Measurements from ENCODE around the gene SELENOM. TPM values are rescaled to one million over a fixed set of nuclear protein-coding genes. Genes with fewer than 3 reads are reported as not detected.

The SELENOM gene
- total RNA-seq, 1 experiment from 2014 or later: 16.3 TPM

DNA sequence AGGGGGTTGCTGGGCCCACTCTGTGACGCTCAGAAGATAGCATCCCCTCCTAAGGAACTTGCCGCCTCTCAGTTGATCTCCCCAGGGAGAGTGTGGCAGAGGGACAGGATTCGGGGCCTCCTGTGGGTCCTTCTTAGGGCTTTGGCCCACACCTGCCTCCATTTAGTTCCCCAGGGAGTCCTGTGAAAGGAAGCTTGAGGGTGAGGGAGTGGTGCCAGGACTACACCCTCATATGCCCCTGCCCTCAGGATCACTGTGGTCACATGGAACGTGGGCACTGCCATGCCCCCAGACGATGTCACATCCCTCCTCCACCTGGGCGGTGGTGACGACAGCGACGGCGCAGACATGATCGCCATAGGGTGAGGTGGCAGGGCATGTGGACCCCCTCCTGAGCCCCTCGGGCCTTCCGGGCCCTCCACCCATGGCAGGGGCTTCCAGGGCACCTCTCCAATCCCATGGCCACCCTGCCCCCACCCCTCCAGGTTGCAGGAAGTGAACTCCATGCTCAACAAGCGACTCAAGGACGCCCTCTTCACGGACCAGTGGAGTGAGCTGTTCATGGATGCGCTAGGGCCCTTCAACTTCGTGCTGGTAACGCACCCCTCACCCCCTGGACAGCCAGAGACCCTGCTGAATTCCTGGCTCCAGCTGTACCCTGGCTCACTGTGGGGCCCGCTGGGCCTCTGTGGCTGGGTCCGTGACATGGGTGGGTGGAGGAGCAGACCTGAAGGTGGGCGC lies 18.9 kb upstream of the SELENOM start (continued):
- TF ChIP-seq ZNF121 (CRISPR knock-in tag; IDR thresholded peaks at IDR 0.05): no peak
- TF ChIP-seq, protein P1, sequence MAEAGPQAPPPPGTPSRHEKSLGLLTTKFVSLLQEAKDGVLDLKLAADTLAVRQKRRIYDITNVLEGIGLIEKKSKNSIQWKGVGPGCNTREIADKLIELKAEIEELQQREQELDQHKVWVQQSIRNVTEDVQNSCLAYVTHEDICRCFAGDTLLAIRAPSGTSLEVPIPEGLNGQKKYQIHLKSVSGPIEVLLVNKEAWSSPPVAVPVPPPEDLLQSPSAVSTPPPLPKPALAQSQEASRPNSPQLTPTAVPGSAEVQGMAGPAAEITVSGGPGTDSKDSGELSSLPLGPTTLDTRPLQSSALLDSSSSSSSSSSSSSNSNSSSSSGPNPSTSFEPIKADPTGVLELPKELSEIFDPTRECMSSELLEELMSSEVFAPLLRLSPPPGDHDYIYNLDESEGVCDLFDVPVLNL (CRISPR knock-in tag; IDR thresholded peaks at IDR 0.05; ENCODE audit: borderline replicate concordance, low read depth): no peak

DNA sequence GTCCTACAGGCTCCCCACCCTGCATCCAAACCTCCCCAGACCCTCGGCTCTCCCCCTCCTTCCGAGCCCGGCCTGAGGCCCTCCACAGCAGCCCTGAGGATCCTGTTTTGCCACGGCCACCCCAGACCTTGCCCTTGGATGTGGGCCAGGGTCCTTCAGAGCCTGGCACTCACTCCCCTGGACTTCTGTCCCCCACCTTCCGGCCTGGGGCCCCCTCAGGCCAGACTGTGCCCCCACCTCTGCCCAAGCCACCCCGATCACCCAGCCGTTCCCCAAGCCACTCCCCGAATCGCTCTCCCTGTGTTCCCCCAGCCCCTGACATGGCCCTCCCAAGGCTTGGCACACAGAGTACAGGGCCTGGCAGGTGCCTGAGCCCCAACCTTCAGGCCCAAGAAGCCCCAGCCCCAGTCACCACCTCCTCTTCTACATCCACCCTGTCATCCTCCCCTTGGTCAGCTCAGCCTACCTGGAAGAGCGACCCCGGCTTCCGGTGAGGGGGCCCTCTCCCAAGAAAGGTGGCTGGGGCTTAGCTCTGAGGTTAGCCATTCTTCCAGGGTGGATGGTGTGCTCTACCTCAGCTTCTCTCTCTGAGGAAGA lies 18.3 kb upstream of the SELENOM start:
- Mint-ChIP-seq H3K9me3 (no peaks in the 10 kb centered on the region), H3K4me3 (no peak overlapping the region), H3K36me3 (no peaks in the 10 kb centered on the region), H3K27ac (no peak overlapping the region), H3K27me3 (ENCODE audit: low read depth) (peaks cover 3% of the 10 kb centered on the region; the same call in 1 of the 2 replicates), H3K4me1 (peaks cover 25% of the 10 kb centered on the region)
- ChIA-PET CTCF (interaction anchor here (1.3 to 3.5 kb wide), 3 partner anchors 15 to 20 kb away, joined by 4 to 56 read pairs (median 8); partner anchors contain the start of genes PLA2G3 and SELENOM), POLR2A (interaction anchor here (0.6 kb wide), 1 partner anchor 54 kb away, joined by 3 read pairs; no protein-coding TSS in a partner anchor)
- ATAC-seq (no peak), DNase-seq (ENCODE audit: low spot score) (no peak)
- TF ChIP-seq ZBTB43 (CRISPR knock-in tag; IDR thresholded peaks at IDR 0.05) (no peak), ATF1 (CRISPR knock-in tag; IDR thresholded peaks at IDR 0.05) (no peak), CBFB (CRISPR knock-in tag; IDR thresholded peaks at IDR 0.05; ENCODE audit: low read depth) (no peak), ZNF671 (CRISPR knock-in tag; IDR thresholded peaks at IDR 0.05) (no peak), JUN (CRISPR knock-in tag; IDR thresholded peaks at IDR 0.05) (no peak), ZNF138 (CRISPR knock-in tag; conservative IDR thresholded peaks at IDR 0.05) (no peak), TEAD1 (CRISPR knock-in tag; IDR thresholded peaks at IDR 0.05) (no peak), ZNF396 (CRISPR knock-in tag; IDR thresholded peaks at IDR 0.05; ENCODE audit: borderline replicate concordance) (no peak)
- TF ChIP-seq, protein P2, sequence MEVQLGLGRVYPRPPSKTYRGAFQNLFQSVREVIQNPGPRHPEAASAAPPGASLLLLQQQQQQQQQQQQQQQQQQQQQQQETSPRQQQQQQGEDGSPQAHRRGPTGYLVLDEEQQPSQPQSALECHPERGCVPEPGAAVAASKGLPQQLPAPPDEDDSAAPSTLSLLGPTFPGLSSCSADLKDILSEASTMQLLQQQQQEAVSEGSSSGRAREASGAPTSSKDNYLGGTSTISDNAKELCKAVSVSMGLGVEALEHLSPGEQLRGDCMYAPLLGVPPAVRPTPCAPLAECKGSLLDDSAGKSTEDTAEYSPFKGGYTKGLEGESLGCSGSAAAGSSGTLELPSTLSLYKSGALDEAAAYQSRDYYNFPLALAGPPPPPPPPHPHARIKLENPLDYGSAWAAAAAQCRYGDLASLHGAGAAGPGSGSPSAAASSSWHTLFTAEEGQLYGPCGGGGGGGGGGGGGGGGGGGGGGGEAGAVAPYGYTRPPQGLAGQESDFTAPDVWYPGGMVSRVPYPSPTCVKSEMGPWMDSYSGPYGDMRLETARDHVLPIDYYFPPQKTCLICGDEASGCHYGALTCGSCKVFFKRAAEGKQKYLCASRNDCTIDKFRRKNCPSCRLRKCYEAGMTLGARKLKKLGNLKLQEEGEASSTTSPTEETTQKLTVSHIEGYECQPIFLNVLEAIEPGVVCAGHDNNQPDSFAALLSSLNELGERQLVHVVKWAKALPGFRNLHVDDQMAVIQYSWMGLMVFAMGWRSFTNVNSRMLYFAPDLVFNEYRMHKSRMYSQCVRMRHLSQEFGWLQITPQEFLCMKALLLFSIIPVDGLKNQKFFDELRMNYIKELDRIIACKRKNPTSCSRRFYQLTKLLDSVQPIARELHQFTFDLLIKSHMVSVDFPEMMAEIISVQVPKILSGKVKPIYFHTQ (CRISPR knock-in tag; IDR thresholded peaks at IDR 0.05): no peak
- TF ChIP-seq, protein P3, sequence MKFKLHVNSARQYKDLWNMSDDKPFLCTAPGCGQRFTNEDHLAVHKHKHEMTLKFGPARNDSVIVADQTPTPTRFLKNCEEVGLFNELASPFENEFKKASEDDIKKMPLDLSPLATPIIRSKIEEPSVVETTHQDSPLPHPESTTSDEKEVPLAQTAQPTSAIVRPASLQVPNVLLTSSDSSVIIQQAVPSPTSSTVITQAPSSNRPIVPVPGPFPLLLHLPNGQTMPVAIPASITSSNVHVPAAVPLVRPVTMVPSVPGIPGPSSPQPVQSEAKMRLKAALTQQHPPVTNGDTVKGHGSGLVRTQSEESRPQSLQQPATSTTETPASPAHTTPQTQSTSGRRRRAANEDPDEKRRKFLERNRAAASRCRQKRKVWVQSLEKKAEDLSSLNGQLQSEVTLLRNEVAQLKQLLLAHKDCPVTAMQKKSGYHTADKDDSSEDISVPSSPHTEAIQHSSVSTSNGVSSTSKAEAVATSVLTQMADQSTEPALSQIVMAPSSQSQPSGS (CRISPR knock-in tag; IDR thresholded peaks at IDR 0.05; ENCODE audit: borderline replicate concordance, low read depth): no peak

GRCh38 chr22:31124811-31125465 lies 17.6 kb upstream of the SELENOM start:
- ATAC-seq (no peak), DNase-seq (ENCODE audit: low spot score) (no peak)
- Mint-ChIP-seq H3K27ac (no peak overlapping the region), H3K4me1 (peaks cover 29% of the 10 kb centered on the region), H3K36me3 (no peaks in the 10 kb centered on the region), H3K9me3 (no peaks in the 10 kb centered on the region), H3K4me3 (no peak overlapping the region), H3K27me3 (ENCODE audit: low read depth) (peaks cover 3% of the 10 kb centered on the region; the same call in 1 of the 2 replicates)
- CTCF ChIA-PET: interaction anchor here (1.2 to 1.5 kb wide), 4 partner anchors 17 to 148 kb away, joined by 3 to 8 read pairs (median 6); partner anchors contain the start of gene SELENOM
- POLR2A ChIA-PET: no interaction called here
- no peak for TF ChIP-seq FOXP4 (CRISPR knock-in tag; IDR thresholded peaks at IDR 0.05)
- TF ChIP-seq HMGA2 (CRISPR knock-in tag; IDR thresholded peaks at IDR 0.05): no peak
- TF ChIP-seq GTF2I (CRISPR knock-in tag; conservative IDR thresholded peaks at IDR 0.05): no peak
- no peak for TF ChIP-seq PREB (CRISPR knock-in tag; IDR thresholded peaks at IDR 0.05; ENCODE audit: borderline replicate concordance)
- no peak for TF ChIP-seq SMAD4 (CRISPR knock-in tag; IDR thresholded peaks at IDR 0.05)
- no peak for TF ChIP-seq TP53 (CRISPR knock-in tag; IDR thresholded peaks at IDR 0.05)
- TF ChIP-seq, protein P3 (CRISPR knock-in tag; IDR thresholded peaks at IDR 0.05; ENCODE audit: borderline replicate concordance, low read depth): no peak
- no peak for TF ChIP-seq NFYB (CRISPR knock-in tag; conservative IDR thresholded peaks at IDR 0.05; ENCODE audit: low read depth)
